HG02870 (cell line): ENCODE data around the gene PCCA.
"Not testable (repeated sequence)": the region's sequence is repeated elsewhere in the genome, so short reads cannot be mapped to it uniquely, and the experiment has no call there.

Experiments used
- ATAC-seq: cut with Tn5 transposase; IDR thresholded peaks from one replicate; pipeline ENCODE4 v1.9.1; 2021; ENCODE audit warnings: mild to moderate bottlenecking, moderate library complexity; ENCODE audit not compliant: unreplicated experiment

The PCCA gene

DNA sequence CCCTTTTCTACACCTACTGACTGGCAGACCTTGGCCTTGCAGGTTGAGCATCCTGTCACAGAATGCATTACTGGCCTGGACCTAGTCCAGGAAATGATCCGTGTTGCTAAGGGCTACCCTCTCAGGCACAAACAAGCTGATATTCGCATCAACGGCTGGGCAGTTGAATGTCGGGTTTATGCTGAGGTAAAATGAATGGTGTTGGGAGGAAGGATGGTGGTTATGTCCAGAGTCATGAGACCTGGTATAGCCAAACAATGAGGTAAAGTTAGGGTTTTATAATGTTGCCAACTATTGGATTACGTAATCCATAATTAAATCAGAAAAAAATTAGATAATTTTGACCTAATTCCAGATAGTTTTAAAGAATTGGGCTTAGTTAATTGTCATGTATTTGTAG is 212.5 kb downstream of the PCCA start:
- ATAC-seq = no peak

DNA sequence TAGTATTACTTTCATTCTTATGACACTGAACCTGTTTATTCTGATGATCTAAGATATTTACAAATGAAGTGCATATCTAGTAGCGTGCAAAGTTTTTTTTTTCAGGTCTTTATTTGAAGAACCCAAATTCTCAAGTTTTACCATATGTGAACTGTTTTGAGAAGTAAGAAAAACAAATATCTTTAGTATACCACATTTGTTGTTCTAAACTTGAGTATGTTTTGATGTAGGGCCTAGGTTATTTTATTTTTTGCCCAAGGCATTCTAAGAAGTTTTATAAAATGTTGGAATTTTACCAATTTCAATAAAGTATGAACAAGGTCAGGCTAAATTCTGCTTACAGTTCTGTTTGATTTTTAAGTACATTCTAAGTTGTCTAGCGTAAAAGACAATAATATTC is 213.5 kb downstream of the PCCA start:
- no peak for ATAC-seq

DNA sequence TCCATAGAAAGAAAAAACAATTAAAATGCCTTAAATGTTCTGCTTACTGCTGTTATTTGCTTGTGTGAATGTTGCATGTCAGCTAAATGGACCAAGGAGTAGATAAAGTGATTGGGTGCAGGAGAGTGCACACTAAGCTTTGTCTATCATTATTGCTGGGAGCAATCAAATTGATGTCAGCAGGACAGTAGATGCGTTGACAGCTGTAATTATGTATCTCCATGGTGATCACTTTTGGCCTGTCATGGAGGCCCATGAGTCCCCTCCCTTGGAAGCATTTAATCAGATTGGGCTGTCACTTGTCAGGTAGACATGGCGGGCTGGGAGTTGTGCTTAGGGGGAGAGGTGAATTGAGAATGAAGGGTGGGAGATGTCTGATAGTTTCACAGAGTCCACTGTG is 215.3 kb downstream of the PCCA start:
- ATAC-seq = no peak

DNA sequence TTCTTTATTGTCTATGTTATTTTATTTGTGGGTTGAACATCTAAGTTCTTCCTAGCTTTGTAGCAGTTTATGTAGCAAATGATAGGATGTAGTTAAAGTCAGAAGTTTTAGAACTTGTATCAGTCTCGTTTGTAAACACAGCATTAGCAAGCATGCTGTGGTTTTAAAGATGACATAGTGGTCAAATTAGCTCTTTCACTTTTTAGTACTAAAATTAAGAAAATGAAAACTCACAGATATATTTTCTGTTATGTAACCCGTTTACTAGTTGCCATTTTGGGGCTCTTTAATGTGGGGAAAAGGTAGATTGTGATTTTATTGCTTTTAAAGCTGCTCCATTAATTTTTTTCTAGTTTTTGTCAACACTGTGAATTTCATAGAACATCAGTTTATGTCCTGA is 216.5 kb downstream of the PCCA start:
- no peak for ATAC-seq

DNA sequence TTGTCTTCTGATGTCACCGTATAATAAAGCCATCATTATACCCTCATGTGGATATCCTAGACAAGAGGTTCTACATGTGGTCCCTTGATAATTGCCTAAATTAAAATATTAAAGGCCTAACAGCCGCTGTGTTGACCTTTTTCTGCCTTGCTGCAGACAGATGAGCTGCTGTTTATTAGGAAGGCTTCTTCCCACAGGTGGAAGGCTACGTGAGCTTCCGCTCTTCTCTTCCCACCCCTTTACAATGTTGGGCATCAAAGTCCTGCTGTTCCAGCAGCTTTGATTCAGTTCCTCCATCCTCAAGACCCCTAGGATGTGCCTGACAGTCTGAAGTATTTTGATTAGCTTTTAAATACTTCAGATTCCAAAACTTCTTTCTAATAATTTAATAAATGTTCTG is 217.1 kb downstream of the PCCA start:
- ATAC-seq = no peak

DNA sequence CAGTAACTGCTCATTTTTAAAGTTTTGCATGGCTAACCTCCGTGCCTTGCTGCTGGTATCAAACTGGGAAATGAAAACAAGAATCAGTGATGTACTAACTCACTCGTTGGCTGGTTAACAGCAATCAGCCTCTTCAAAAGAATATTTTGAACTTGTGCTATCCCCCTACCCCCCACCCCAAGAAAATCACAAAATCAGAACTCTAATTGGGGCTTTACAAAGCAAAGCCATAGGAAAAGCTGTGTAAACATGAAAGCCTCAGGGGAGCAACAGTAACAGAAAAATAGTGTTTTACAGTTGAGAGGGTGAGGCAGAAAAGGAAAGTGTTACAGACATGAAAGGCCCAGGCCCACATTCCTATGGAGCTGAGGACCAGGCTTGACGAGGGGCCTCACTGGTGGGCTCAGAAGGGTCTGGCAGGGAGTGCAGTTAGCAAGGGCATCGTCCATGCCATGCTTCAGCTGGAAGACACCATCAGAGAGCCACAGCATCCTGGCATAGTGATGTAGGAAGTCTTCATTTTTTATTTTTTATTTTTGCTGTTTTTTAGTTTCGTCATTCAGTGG is 217.6 kb downstream of the PCCA start:
- no peak for ATAC-seq

DNA sequence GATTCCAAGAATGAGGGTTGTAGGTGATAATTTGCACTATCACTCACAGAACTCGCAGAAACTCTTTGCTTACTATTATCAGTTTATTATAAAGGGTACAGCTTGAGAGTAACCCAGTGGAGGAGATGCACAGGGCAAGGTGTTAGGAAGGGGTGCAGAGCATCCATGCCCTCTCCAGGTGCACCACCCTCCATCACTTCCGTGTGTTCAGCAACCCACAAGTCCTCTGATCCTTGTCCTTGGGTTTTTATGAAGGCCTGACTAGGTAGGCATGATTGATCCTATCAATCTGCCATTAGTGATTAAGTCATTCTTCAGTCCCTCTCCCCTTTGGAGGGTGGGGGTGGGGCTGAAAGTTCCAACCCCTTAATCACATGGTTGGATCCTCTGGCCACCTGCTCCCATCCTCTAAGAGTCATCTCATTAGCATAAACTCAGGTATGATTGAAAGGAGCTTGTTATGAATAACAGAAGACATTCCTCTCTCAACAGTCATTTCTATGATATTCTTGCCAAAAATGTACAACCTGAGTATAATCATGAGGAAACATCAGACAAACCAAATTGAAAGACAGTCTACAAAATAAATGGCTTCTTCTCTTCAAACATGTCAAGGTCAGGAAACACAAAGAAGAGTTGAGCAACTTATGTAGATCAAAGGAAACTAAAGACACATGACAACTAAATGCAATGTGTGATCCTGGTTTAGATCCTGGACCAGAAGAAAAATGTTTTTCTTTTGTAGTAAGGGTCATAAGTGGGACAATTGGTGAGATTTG is 225.4 kb downstream of the PCCA start:
- ATAC-seq = no peak

DNA sequence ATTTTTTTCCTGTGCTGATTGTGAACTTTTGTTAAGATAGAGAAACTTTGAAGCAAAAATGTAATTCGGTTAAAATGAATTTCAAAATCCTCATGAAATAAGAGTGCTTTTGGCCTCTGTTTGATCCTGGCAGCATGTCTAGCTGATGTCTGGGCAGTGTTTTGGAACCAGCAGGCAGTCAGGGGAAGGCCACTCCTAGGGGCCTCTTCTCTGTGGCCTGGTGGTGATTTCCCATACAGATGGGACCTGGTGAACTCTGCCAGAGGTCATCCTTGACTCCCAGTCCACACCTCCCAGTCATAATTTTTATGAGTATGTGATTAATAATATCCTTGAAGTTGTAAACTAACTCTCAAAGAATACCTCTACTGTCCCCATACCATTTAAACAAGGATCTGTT is 226.6 kb downstream of the PCCA start:
- ATAC-seq = no peak

DNA sequence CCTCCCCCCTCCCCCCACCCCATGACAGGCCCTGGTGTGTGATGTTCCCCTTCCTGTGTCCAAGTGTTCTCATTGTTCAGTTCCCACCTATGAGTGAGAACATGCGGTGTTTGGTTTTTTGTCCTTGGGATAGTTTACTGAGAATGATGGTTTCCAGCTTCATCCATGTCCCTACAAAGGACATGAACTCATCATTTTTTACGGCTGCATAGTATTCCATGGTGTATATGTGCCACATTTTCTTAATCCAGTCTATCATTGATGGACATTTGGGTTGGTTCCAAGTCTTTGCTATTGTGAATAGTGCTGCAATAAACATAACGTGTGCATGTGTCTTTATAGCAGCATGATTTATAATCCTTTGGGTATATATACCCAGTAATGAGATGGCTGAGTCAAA is 229.6 kb downstream of the PCCA start:
- ATAC-seq = not testable (repeated sequence)

DNA sequence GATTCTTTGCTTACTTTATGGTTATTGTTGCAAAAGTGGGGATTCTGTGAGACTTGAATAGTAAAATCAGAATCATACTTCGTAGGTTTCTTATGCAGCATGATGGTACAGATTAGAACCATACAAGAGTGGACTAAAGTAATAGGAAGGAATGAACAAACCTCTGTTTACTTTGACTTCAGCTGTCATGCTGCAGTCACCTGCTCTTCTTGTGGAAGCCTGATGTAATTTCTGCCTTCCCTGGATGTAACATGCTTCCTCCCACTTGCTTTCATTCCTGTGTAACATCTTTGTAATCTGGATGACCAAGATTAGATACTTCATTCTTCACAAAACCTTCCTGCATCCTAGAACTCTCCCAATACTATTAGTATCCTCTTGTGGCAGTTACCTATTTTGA is 235.0 kb downstream of the PCCA start:
- no peak for ATAC-seq

DNA sequence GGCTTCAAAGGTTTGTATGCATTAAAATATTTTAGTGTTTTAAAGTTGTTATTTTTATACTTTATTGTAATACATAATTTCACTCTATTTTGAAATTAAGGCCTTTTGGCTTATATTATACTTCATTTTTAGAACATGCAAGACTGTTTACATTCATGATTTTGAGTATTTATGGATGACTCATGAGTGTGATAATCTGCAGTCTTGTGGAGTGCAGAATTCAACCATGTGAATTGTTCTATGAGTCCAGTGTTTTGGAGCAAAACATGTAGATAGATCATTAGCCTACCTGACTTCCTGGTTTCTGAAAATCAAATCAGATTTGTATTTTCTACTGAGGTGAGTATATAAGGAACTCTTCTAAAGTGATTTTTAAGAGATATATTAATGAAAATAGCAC is 241.8 kb downstream of the PCCA start:
- no peak for ATAC-seq

DNA sequence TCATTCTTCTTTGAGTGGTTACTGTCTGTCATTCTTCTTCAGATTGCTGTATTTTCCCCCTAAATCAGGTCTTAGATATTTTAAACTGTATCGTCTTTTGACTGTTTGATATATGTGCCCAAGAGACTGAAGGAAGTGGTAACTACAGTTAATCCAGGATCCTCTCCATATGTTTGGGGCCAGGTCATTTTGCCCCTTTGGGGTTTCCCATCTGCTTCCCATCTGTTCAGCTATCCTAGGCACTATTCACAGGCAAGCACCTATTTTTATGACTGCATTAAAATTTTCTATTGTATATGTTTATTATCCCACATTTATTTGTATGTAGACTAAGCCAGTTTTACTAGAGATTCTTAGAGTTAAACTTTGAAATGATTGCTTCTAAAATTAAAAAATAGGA is 244.2 kb downstream of the PCCA start:
- no peak for ATAC-seq

DNA sequence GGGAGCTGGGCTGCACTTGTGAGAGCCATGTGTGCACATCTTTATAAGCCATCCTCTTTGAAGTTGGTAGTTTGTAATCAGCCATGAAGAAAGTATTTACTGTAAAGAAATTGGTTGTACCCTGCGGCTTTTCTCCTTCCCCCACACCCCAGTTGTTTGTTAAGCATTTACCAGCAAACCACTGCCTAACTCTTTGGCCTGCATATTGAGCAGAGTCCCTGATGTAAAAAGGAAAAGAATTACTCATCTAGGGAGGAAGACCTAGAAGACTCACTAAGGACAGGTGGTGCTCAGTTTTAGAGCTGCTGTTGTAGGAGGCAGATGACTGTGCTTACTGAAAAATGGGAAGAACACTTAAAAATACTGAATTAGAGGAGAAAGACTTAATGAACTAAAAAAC is 245.3 kb downstream of the PCCA start:
- ATAC-seq = no peak

DNA sequence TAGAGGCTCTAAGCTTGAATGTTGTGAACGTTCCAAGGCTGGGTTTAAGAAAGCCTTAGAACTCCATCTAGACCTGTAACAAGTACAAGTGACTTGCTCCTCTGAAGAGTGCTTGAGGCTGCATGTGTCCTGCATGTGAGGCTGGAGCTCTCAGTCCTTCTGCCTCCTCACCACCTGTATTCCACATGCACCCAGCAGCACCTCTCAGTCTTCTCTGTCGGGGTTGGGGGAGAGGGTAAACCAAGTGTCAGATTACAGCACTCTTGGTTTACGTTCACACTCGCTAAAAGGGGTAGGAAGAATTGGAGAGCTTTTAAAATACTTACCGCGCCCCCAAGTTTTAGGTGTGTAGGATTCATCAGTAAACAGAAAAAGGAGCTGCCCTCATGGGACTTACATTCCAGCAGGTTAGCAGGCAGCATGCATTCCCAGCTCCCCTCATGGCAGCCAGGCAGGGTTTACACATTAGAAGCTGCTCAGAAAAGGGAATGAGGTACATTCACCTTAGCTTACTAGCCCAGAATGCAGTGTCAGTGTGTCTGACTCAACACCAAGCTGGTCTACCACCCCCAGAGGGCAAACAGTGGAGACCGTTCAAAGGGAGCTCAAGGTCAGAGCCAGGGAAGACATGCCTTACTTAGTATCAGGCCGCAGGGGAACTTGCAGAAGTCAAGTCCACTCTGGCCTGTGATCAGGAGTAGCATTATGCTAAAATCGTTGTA is 248.1 kb downstream of the PCCA start:
- ATAC-seq = no peak

DNA sequence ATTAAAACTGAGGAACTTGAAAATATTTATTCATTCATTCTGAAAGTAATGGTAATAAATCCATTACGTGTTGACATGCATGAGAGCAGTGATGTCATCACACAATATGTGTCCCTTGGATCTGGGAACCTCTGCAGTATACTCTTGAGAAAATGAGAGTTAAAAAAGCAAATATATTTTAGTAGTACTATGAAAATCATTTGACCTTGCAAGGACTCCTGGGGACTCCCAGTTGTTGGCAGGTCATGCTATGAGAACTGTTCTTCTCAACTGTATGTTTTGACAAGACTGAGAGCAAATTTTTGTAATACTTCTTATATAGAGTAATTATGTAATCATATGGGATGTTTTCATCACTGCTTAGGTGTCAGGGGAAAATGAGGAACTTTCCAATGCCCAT is 249.4 kb downstream of the PCCA start:
- no peak for ATAC-seq

DNA sequence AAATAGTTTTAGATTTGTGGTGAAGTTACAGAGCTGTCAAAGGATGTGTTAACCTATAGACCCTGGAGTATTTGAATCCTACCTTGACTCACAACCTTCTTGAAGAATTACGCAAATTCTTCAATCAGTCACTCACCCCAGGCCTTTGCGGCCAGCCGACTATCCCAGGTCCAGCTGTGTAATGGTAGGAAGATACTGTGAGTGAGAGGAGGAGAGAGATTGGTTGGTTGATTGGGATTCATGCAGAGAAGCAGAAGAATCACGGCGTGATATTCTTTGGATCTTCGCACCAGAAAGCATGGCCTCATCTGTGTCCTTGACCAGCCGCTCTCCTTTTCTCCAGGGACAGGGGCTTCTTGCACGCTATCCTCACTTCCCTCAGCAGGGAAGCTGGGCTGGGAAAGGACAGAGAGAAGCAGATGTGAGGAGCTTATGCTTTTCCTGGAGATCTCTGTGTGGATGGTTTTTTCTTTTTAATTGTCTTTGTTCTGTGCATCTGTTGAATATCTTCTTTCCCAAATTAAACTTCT is 250.6 kb downstream of the PCCA start:
- no peak for ATAC-seq

DNA sequence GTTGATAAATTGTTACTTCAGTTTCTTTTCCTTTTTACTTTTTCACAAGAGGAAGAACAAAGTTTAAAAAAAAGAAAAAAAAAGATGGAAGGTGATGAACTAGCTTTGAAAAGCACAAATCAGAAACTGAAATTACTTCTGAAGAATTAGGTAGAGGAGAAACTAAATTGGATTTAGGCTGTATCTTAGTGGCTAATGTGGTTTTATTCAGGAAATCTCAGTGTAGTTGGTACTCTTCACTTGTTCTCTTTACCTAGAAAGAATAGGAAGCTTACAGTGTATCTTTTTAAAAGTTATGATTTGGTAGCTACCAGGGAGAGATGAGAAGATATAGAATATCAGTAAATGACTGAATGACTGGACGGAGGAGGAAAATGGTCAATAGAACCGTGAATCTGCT is 252.0 kb downstream of the PCCA start:
- no peak for ATAC-seq

DNA sequence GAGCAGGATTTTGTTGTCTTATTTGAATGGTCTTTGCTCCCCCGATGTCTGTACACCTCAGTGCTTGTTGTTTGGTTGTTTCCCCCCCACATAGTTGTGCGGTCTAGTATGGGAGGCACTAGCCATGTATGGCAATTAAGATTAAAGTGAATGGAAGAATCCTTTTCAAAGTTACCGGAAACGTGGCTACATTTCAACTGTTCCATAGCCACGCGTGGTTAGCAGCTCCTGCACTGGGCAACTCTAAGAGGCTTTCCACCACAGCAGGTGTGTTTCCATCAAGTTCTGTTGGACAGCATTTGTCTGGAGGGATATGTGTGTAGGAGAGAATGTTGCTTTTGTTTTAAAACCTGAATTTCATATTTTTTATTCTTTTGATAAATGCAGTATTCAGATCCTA is 252.4 kb downstream of the PCCA start:
- ATAC-seq = no peak

DNA sequence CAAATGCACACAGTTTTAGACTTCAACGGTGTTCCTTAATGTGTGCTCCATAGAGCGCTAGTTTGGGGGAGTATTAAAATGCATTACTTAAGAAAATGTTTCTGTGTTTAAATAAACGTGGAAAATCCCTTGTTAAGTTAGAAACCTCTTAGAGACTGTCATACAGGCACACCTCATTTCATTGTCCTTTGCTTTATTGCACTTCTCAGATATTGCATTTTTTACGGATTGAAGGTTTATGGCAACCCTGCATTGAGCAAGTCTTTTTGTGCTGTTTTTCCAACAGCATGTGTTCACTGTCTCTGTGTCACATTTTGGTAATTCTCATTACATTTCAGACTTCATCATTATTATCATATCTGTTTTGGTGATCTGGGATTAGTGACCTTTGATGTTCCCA is 255.7 kb downstream of the PCCA start:
- no peak for ATAC-seq

DNA sequence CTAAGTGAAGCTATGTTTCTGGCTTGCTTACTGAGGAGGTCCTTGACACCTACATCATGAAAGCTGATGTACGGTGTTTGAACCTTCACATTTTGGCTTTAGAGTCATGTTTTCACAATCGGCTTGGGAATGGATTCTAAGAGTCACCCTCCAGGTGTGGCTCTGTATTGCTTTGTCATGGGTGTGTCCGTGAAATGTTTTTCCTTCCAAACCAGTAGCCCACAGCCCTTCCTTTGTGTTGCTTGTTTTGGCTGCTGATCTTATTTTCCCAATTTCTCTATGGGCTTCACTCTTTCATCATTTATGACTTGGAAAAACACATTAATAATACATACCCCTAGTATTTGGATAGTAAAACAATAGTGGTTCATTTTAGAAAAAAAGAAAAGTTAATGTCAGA is 259.1 kb downstream of the PCCA start:
- ATAC-seq = no peak

DNA sequence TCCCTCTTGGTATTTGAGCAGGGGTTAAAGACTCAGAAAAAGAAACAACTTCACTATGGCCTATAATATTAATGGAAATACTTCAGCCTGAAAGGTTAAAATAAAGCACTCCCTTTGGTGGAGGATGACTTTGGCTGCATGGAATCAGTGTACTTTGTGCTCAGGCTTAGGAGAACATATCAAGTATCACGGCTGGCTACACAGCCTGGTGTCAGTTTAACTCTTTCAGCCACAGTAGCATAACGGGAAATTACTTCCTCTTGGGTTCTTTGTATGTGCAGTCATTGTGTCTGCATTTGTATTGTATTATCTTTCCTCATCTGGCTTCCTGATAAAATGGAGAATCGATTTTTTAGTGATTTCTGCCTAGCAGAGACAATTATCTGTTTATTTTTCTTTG is 260.7 kb downstream of the PCCA start:
- no peak for ATAC-seq

DNA sequence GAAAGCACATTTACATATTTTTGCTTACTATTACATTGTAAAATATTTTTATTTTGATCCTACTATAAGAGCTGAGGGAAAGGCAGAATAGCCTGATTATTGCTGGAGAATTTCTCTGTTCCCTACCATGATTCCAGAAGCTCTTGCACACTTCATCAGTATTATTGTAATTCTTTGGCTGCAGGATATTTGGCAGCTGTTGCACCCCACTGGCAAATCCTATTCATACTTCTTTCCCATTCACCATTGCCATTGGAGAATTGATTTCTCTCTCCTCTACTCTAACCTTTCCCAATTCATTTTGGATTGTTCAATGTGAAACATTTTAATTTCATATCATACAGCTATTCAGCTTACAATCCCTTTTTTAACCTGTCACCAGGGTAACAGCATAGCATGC is 261.7 kb downstream of the PCCA start:
- no peak for ATAC-seq
